ENCODE data around the gene CREB3L4. TPM values are rescaled to one million over a fixed set of nuclear protein-coding genes. Genes with fewer than 3 reads are reported as not detected.

The CREB3L4 gene
- polyA plus RNA-seq, 2 of the 4 experiments (the other 2 are of a cell fraction): 10.1 to 14.3 TPM

DNA sequence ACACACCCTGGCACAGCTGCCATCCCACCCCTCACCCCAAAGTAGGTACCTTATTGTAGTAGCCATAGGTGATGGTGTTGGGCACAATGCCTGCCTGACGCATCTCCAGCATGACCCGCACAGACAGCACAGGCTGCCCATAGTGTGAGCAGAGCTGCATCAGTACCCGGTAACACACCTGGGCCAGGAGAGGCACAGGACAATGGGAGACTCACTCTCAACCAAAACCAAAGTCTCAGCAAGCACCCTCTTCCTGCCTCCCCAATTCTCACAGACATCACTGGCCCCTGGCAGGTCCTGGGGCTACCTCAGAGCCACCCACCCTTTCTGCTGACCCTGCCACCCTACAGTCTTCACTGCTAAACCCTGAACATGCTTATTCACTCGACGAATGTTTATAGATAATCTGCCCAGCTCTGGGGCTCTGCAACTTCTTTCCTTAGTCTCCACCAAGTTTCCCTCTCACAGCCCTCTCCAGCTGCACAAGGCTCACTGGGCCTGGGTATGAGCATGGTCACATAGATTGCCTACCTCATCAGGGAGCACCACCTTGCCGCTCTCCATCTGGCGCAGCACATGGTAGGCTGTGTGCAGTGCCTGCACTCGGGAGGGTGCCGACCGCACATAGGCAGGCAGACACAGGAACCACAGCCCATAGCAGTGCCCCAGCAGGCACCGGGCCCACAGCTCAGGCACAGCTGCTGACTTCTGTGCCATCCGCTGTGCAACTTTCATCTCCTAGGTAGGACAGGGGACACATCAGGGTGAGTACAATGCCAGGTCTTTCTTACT is 31.5 kb upstream of the CREB3L4 start:
- CTCF ChIA-PET: interaction anchor here (1.7 kb wide), 1 partner anchor 10 kb away, joined by 7 read pairs; the partner anchor contains the start of gene DENND4B
- no peak overlapping the region for H3K27ac ChIP-seq
- no peak for TF ChIP-seq POLR2A (IDR thresholded peaks at IDR 0.05; ENCODE audit: low read length)
- no peak for TF ChIP-seq RCOR1 (IDR thresholded peaks at IDR 0.05; ENCODE audit: low read depth, low read length)
- no peak for TF ChIP-seq ZSCAN20 (CRISPR knock-in tag; IDR thresholded peaks at IDR 0.05)
- no peak for TF ChIP-seq NFE2L2 (conservative IDR thresholded peaks at IDR 0.05; ENCODE audit: low read length)
- TF ChIP-seq CBX8 (IDR thresholded peaks at IDR 0.05): no peak
- TF ChIP-seq, protein P1, sequence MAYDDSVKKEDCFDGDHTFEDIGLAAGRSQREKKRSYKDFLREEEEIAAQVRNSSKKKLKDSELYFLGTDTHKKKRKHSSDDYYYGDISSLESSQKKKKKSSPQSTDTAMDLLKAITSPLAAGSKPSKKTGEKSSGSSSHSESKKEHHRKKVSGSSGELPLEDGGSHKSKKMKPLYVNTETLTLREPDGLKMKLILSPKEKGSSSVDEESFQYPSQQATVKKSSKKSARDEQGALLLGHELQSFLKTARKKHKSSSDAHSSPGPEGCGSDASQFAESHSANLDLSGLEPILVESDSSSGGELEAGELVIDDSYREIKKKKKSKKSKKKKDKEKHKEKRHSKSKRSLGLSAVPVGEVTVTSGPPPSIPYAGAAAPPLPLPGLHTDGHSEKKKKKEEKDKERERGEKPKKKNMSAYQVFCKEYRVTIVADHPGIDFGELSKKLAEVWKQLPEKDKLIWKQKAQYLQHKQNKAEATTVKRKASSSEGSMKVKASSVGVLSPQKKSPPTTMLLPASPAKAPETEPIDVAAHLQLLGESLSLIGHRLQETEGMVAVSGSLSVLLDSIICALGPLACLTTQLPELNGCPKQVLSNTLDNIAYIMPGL (CRISPR knock-in tag; IDR thresholded peaks at IDR 0.05; ENCODE audit: borderline replicate concordance): no peak
- TF ChIP-seq, protein P2, sequence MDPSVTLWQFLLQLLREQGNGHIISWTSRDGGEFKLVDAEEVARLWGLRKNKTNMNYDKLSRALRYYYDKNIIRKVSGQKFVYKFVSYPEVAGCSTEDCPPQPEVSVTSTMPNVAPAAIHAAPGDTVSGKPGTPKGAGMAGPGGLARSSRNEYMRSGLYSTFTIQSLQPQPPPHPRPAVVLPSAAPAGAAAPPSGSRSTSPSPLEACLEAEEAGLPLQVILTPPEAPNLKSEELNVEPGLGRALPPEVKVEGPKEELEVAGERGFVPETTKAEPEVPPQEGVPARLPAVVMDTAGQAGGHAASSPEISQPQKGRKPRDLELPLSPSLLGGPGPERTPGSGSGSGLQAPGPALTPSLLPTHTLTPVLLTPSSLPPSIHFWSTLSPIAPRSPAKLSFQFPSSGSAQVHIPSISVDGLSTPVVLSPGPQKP (IDR thresholded peaks at IDR 0.05; ENCODE audit: low read depth, low read length): no peak
- ATAC-seq (no peak), FAIRE-seq (no peak), DNase-seq (ENCODE audit: low read depth in 1 of 2, low spot score in 1 of 2) (no peak)
- WGBS (ENCODE audit: missing lambda C conversion rate): 92% methylated on average over 12 of the region's 12 CpGs
- H3K4me1 ChIP-seq: no peaks in the 10 kb centered on the region
- H3K9me3 ChIP-seq: no peaks in the 10 kb centered on the region
- POLR2A ChIA-PET: no interaction called here
- no peak overlapping the region for H3K4me2 ChIP-seq
- no peak overlapping the region for H3K4me3 ChIP-seq

DNA sequence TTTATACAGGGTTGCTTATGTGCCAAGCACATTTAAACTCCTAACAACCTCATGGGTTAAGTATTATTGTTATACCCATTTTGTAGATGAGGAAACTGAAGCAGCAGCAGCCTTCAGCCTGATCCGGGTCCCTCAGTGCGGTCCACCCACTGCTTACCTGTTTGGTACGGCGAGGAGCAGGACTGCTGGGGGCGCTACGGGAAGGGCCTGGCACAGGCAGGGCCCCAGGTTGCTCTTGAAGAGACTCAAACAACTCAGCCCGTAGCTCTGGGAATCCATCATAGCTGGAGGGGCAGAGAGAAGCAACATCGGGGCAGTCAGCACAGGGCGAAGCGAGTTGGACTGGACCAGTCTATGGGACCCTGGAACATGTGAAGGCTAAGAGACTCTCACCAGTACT is 30.4 kb upstream of the CREB3L4 start:
- WGBS (ENCODE audit: missing lambda C conversion rate): 96% methylated on average over 10 of the region's 10 CpGs
- ATAC-seq (no peak), FAIRE-seq (no peak), DNase-seq (ENCODE audit: low read depth in 1 of 2, low spot score in 1 of 2) (no peak)
- Histone ChIP-seq H3K27ac (no peak overlapping the region), H3K4me1 (no peaks in the 10 kb centered on the region), H3K4me2 (no peak overlapping the region), H3K9me3 (no peaks in the 10 kb centered on the region), H3K4me3 (no peak overlapping the region)
- TF ChIP-seq, protein P3, sequence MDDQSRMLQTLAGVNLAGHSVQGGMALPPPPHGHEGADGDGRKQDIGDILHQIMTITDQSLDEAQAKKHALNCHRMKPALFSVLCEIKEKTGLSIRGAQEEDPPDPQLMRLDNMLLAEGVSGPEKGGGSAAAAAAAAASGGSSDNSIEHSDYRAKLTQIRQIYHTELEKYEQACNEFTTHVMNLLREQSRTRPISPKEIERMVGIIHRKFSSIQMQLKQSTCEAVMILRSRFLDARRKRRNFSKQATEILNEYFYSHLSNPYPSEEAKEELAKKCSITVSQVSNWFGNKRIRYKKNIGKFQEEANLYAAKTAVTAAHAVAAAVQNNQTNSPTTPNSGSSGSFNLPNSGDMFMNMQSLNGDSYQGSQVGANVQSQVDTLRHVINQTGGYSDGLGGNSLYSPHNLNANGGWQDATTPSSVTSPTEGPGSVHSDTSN (IDR thresholded peaks at IDR 0.05): no peak
- TF ChIP-seq EHMT2 (IDR thresholded peaks at IDR 0.05; ENCODE audit: low read depth): no peak
- no peak for TF ChIP-seq RARB (CRISPR knock-in tag; IDR thresholded peaks at IDR 0.05)
- no peak for TF ChIP-seq HOXB5 (CRISPR knock-in tag; IDR thresholded peaks at IDR 0.05)
- no peak for TF ChIP-seq MYC (IDR thresholded peaks at IDR 0.05; ENCODE audit: borderline replicate concordance, low read length)
- TF ChIP-seq, protein P4, sequence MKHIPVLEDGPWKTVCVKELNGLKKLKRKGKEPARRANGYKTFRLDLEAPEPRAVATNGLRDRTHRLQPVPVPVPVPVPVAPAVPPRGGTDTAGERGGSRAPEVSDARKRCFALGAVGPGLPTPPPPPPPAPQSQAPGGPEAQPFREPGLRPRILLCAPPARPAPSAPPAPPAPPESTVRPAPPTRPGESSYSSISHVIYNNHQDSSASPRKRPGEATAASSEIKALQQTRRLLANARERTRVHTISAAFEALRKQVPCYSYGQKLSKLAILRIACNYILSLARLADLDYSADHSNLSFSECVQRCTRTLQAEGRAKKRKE (CRISPR knock-in tag; IDR thresholded peaks at IDR 0.05; ENCODE audit: low read depth): no peak
- no peak for TF ChIP-seq ZNF302 (CRISPR knock-in tag; IDR thresholded peaks at IDR 0.05)
- no peak for TF ChIP-seq CBX2 (IDR thresholded peaks at IDR 0.05; ENCODE audit: borderline replicate concordance, low read depth)
- no peak for TF ChIP-seq POLR2AphosphoS2 (conservative IDR thresholded peaks at IDR 0.05; ENCODE audit: low read length)
- TF ChIP-seq CBX8 (IDR thresholded peaks at IDR 0.05): no peak
- TF ChIP-seq RFX5 (IDR thresholded peaks at IDR 0.05): no peak
- no peak for TF ChIP-seq JUN (IDR thresholded peaks at IDR 0.05)
- no peak for TF ChIP-seq HOXB13 (CRISPR knock-in tag; IDR thresholded peaks at IDR 0.05; ENCODE audit: low read depth)
- TF ChIP-seq CHD4 (IDR thresholded peaks at IDR 0.05; ENCODE audit: borderline replicate concordance): no peak
- no peak for TF ChIP-seq FOSL2 (IDR thresholded peaks at IDR 0.05)
- TF ChIP-seq FOSL2 (CRISPR knock-in tag; IDR thresholded peaks at IDR 0.05): no peak
- TF ChIP-seq BHLHE40 (IDR thresholded peaks at IDR 0.05; ENCODE audit: low read depth, low read length): no peak
- no peak for TF ChIP-seq MAZ (IDR thresholded peaks at IDR 0.05; ENCODE audit: borderline replicate concordance, low read depth, low read length)
- TF ChIP-seq TP53 (CRISPR knock-in tag; IDR thresholded peaks at IDR 0.05): no peak
- TF ChIP-seq, protein P5, sequence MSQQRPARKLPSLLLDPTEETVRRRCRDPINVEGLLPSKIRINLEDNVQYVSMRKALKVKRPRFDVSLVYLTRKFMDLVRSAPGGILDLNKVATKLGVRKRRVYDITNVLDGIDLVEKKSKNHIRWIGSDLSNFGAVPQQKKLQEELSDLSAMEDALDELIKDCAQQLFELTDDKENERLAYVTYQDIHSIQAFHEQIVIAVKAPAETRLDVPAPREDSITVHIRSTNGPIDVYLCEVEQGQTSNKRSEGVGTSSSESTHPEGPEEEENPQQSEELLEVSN (IDR thresholded peaks at IDR 0.05; ENCODE audit: borderline replicate concordance, low read depth): no peak
- TF ChIP-seq, protein P6, sequence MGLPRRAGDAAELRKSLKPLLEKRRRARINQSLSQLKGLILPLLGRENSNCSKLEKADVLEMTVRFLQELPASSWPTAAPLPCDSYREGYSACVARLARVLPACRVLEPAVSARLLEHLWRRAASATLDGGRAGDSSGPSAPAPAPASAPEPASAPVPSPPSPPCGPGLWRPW (IDR thresholded peaks at IDR 0.05): no peak
- CTCF ChIA-PET: interaction anchor here (0.8 to 1.1 kb wide), 5 partner anchors 8 to 127 kb away, joined by 3 to 7 read pairs (median 3); partner anchors contain the start of genes DENND4B and RAB13
- POLR2A ChIA-PET: no interaction called here
